OCI-LY3 (cell line): ENCODE results near the gene CYTH4.

Experiments used
- EZH2phosphoT487 ChIP-seq: fragments of 200-600 bp; shearing (Covaris generic); IDR thresholded peaks from 2 replicates; pipeline ENCODE4 v1.6.1; 2018; ENCODE audit warnings: antibody characterized with exemption, mixed run types, low read depth
- TF ChIP-seq, protein P1 (sequence below): fragments of 200-600, 300-600 bp; sonication (generic); IDR thresholded peaks from 2 replicates; pipeline ENCODE4 v1.5.1; 2014; ENCODE audit warnings: antibody characterized with exemption, low read length, low read depth

DNA sequence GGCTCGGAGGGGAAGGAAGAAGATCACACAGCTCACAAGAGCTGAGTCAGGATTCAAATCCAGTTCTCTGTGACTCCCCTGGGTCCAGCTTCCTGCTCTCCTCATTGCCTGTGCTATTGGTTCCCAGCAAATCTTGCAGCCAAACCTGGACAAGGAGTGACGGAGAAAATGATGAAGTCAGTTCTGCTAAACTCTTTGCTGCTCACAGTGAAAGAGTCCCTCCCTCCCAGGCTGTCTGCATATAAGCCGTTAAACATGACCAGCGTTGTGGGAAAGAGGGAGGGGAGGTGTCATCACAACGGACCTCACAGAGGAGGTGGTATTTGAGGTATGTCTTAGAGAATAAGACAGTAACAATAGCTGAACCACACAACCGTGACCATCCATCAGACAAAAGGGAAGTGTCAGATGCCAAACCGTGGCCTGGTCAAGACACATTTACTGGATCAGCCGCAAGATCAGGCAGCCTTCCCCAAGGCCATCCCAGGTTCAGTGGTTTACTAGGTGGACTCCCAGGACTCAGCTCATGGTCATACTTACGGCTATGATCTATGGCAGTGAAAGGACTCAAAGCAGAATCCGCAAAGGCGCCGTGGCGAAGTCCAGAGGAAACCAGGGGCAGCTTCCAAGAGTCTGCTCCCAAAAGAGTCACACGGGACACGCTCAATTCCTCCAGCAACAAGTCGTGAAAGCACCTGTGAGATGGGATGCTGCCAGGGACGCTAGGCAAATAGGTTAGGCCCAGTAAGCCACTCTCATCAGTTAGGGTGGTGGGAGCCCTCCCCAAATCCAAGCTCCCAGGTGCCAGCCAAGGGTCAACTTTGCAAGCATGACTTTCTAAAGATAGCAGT lies 2.8 kb upstream of the CYTH4 start:
- TF ChIP-seq, protein P1, sequence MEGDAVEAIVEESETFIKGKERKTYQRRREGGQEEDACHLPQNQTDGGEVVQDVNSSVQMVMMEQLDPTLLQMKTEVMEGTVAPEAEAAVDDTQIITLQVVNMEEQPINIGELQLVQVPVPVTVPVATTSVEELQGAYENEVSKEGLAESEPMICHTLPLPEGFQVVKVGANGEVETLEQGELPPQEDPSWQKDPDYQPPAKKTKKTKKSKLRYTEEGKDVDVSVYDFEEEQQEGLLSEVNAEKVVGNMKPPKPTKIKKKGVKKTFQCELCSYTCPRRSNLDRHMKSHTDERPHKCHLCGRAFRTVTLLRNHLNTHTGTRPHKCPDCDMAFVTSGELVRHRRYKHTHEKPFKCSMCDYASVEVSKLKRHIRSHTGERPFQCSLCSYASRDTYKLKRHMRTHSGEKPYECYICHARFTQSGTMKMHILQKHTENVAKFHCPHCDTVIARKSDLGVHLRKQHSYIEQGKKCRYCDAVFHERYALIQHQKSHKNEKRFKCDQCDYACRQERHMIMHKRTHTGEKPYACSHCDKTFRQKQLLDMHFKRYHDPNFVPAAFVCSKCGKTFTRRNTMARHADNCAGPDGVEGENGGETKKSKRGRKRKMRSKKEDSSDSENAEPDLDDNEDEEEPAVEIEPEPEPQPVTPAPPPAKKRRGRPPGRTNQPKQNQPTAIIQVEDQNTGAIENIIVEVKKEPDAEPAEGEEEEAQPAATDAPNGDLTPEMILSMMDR: no peak
- no peak for TF ChIP-seq EZH2phosphoT487
